ENCODE data around the gene MAGEC1. TPM values are rescaled to one million over a fixed set of nuclear protein-coding genes. Genes with fewer than 3 reads are reported as not detected.

The MAGEC1 gene
- total RNA-seq, 1 donor from 2014 or later = not detected

DNA sequence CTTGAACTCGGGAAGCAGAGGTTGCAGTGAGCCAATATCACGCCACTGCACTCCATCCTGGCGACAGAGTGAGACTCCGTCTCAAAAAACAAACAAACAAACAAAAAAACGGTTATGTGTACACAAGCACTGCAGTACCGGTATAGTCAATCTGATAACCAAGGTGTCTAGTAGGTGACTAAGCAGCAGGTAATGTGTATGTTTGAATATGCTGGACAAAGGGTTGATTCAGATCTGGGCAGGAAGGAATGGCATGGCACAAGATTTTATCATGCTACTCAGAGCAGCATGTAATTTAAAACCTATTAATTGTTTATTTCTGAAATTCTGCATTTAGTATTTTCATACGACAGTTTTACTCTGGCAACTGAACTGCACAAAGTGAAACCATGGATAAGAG lies 41.7 kb downstream of the MAGEC1 start:
- no peaks in the 10 kb centered on the region for H3K9me3 Mint-ChIP-seq
- DNase-seq = no peak
- H3K36me3 Mint-ChIP-seq (ENCODE audit: low read depth) = no peaks in the 10 kb centered on the region
- H3K27me3 Mint-ChIP-seq = no peaks in the 10 kb centered on the region
- H3K27ac Mint-ChIP-seq = no peak overlapping the region
- intact Hi-C loops (cut with micrococcal nuclease) = no loop called here
- no peak overlapping the region for H3K4me3 Mint-ChIP-seq
- H3K4me1 Mint-ChIP-seq = no peaks in the 10 kb centered on the region

DNA sequence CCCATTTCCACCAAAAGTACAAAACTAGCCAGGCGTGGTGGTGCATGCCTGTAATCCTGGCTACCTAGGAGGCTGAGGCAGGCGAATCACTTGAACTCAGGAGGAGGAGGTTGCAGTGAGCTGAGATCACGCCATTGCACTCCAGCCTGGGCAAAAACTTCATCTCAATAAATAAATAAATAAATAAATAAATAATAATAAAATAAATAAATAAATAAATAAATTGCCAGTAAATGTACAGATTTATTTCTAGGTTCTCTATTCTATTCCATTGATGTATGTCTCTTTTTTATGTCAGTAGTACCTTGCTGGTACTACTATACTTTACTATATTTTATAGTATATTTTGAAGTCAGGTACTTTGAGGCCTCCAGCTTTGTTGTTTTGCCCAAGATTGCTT lies 43.7 kb downstream of the MAGEC1 start:
- Mint-ChIP-seq H3K4me3 (no peak overlapping the region), H3K4me1 (no peaks in the 10 kb centered on the region), H3K27me3 (no peaks in the 10 kb centered on the region), H3K27ac (no peak overlapping the region), H3K9me3 (no peaks in the 10 kb centered on the region), H3K36me3 (ENCODE audit: low read depth) (no peaks in the 10 kb centered on the region)
- intact Hi-C loops (cut with micrococcal nuclease) = no loop called here
- no peak for DNase-seq

DNA sequence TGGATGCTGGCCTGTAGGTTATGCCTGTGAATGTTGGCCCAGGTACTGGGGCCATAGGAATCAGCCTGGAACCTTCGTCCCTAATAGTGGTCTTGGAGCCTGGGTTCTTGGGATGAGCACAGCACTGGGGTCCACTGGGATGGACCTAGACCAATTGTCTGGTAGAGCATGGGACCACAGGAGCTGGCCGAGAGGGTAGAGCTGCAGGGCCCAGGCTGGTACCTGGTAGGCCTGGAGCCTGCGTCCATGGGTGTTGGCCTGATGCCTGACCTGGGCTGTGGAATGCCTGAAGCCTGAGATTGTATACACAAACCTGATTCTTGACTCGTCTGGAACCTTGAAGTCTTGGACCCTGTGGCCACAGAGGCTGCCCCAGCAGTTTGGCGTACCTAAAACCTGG lies 48.9 kb downstream of the MAGEC1 start:
- Mint-ChIP-seq H3K4me1 (no peaks in the 10 kb centered on the region), H3K36me3 (ENCODE audit: low read depth) (no peaks in the 10 kb centered on the region), H3K27ac (no peak overlapping the region), H3K27me3 (no peaks in the 10 kb centered on the region), H3K4me3 (no peak overlapping the region), H3K9me3 (no peaks in the 10 kb centered on the region)
- intact Hi-C loops (cut with micrococcal nuclease) = no loop called here
- DNase-seq = no peak

DNA sequence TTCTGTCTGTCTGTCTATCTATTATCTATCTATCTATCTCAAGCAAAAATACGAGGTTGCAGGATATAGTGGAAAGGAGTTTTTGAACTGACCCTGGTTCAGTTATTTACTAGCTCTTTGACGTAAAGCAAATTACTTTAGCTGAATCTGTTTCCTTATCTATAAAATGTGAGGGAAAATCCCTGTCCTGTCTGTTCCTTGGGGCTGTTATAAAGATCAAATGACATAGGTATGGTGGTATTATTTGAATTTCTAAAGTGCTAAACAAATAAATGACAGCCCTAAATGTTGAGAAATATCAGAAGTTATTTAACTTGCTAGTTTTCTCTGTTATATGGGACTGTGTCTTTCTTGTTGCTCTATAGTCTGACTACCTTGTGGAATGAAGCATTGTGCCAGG lies 55.0 kb downstream of the MAGEC1 start:
- no peak for DNase-seq
- Mint-ChIP-seq H3K27me3 (no peaks in the 10 kb centered on the region), H3K9me3 (no peaks in the 10 kb centered on the region), H3K36me3 (ENCODE audit: low read depth) (no peaks in the 10 kb centered on the region), H3K4me3 (no peak overlapping the region), H3K4me1 (no peaks in the 10 kb centered on the region), H3K27ac (no peak overlapping the region)
- intact Hi-C loops (cut with micrococcal nuclease) = no loop called here

Other genes with a start within 250 kb of the MAGEC1 start
- not detected in 2 replicates for gene SPANXD, start 205.2 kb upstream of the MAGEC1 start, total RNA-seq
- gene MAGEC3, start 65.6 kb upstream of the MAGEC1 start, total RNA-seq = not detected in 2 replicates

All from activated CD4-positive, alpha-beta T cell treated with anti-CD3 and anti-CD28 coated beads, Interleukin-2, amount 10 ng/mL, durations not matched to agents 24 days and 14 days (primary cell).